Measurements from ENCODE around the gene AKAIN1.

AKAIN1 gene

DNA sequence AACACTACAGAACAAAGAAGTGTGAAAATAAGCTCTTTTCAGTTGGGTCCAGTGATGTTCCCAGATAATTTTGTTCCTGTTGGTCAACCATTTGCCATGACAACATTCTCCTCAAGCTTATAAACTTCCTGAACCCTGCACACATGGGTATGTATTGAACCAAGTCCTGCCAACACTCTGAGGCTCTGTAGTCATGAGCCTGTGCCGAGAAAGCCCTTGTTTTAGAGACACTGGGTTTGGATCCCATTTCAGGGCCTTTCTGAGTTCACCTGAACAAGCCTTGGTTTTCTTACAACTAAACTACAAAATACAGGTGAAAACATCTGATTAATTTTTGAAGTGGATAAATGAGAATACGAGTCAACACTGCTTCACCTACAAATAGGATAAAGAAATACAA, 38.5 kb downstream of the AKAIN1 start:
- TF ChIP-seq, protein P1, sequence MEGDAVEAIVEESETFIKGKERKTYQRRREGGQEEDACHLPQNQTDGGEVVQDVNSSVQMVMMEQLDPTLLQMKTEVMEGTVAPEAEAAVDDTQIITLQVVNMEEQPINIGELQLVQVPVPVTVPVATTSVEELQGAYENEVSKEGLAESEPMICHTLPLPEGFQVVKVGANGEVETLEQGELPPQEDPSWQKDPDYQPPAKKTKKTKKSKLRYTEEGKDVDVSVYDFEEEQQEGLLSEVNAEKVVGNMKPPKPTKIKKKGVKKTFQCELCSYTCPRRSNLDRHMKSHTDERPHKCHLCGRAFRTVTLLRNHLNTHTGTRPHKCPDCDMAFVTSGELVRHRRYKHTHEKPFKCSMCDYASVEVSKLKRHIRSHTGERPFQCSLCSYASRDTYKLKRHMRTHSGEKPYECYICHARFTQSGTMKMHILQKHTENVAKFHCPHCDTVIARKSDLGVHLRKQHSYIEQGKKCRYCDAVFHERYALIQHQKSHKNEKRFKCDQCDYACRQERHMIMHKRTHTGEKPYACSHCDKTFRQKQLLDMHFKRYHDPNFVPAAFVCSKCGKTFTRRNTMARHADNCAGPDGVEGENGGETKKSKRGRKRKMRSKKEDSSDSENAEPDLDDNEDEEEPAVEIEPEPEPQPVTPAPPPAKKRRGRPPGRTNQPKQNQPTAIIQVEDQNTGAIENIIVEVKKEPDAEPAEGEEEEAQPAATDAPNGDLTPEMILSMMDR (IDR thresholded peaks at IDR 0.05; ENCODE audit: low read depth, low read length), result no peak
- Histone ChIP-seq H3K4me3 (ENCODE audit: low read depth, low read length) (no peak overlapping the region), H3K36me3 (no peaks in the 10 kb centered on the region), H3K9me3 (no peaks in the 10 kb centered on the region), H3K27me3 (no peaks in the 10 kb centered on the region), H3K4me1 (no peaks in the 10 kb centered on the region)
- DNase-seq, result no peak

DNA sequence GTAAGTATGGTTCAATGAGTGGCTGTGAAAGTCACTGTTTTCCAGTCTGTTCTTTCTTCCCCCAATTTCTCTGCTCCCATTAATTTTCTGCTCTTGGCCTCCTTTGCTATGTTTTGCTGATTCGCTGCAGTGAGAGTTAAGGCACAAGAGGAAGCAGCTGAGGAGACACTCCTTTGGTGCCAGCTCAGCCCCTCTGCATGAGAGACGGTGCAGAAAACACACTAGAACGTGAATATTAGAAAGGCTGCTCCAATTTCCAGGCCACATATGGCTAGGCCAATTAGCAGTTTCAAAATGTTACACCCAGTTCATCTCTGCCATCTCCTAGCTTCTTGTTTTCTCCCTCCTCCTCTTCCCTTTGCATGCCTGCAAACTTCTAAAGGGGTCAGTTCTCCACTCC, 38.9 kb downstream of the AKAIN1 start:
- Histone ChIP-seq H3K36me3 (no peaks in the 10 kb centered on the region), H3K4me3 (ENCODE audit: low read depth, low read length) (no peak overlapping the region), H3K9me3 (no peaks in the 10 kb centered on the region), H3K27me3 (no peaks in the 10 kb centered on the region), H3K4me1 (no peaks in the 10 kb centered on the region)
- TF ChIP-seq, protein P1 (IDR thresholded peaks at IDR 0.05; ENCODE audit: low read depth, low read length), result no peak
- DNase-seq, result no peak

DNA sequence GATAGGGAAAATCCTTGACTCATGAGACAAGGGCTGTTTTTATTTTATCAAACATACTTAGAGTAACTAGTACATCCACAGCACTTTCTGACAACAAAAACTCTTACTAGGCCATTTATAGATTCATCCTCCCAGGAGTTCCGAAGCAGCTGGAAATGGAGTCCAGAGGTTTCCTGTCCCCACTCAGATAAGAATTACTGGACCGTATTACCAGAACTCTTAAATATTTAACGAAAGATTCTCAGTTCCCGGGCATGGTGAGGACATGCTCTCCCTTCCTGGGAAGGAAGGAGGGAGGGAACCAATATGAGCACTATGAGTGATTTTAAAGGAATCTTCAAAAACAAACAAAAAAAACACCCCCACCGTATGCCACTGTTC, 41.2 kb downstream of the AKAIN1 start:
- DNase-seq, result no peak
- no peak overlapping the region for H3K4me3 ChIP-seq (ENCODE audit: low read depth, low read length)
- TF ChIP-seq, protein P1 (IDR thresholded peaks at IDR 0.05; ENCODE audit: low read depth, low read length), result no peak
- H3K27me3 ChIP-seq, result no peaks in the 10 kb centered on the region
- H3K36me3 ChIP-seq, result no peaks in the 10 kb centered on the region
- no peaks in the 10 kb centered on the region for H3K9me3 ChIP-seq
- no peaks in the 10 kb centered on the region for H3K4me1 ChIP-seq

DNA sequence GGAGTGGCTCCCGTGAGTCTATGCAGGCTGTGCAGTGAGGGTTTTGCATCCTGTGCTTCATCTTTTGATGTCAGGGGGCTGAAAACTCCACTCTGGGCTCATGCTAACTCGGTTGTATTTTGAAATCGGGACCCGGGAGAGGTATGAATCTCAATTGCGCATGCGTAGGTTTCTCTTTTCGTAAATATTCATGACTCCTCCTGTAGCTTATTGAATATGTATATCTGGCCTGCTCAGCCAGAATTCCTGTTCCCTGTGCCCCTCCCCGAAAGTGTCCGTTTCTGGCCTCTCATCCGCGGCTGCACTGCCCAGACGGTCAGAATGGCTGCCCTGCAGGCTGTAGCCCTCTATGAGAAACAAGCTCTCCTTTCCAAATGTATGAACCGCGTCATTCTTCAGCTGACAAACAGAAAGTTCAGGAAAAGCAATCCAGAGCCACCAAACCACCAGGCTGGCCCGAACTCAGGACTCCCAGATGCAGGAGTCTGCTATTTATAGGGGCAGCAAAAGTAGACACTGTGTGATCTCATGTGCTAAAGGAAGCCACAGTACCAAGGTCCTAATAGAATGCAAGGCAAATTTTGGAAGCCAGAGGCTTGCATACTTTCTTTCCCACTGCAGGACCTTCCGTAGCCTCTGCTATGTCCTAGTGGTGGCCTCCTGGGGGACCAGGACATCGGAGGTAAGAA, 41.7 kb downstream of the AKAIN1 start:
- Histone ChIP-seq H3K9me3 (no peaks in the 10 kb centered on the region), H3K4me3 (ENCODE audit: low read depth, low read length) (no peak overlapping the region), H3K27me3 (no peaks in the 10 kb centered on the region), H3K36me3 (no peaks in the 10 kb centered on the region), H3K4me1 (no peaks in the 10 kb centered on the region)
- no peak for DNase-seq
- TF ChIP-seq, protein P1 (IDR thresholded peaks at IDR 0.05; ENCODE audit: low read depth, low read length), result no peak

DNA sequence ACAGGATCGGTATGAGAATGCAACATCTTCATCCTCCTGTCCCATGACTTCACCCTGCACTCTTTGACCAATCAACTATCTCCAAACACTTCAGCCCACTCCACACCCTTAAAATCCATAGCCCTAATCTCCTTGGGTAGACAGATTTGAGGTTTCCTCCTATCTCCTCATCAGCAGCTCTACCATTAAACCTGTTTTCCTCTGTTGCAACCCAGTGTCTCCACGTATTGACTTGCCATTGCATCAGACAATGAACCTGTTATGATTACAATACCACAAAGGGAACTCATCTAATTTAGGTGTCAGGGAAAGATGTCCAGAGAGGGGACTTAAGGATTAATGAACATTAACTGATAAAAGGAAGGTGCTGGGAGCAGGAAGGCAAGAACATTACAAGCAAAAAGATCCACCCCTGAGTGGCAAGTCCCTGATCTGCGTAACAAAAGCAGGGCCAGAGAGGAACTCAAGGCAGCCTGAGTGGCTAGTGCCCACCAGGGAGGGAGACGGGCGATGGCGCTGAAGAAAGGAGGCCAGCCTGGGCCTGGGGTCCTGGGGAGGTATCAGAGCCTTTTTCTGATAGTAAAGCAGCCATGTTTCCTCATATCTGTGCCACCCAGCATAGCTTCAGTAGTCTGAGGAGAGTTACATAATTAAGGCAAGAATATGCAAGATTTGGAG, 44.6 kb downstream of the AKAIN1 start:
- Histone ChIP-seq H3K27me3 (no peaks in the 10 kb centered on the region), H3K4me1 (no peaks in the 10 kb centered on the region), H3K36me3 (no peaks in the 10 kb centered on the region), H3K4me3 (ENCODE audit: low read depth, low read length) (no peak overlapping the region), H3K9me3 (no peaks in the 10 kb centered on the region)
- TF ChIP-seq, protein P1 (IDR thresholded peaks at IDR 0.05; ENCODE audit: low read depth, low read length), result no peak
- no peak for DNase-seq

DNA sequence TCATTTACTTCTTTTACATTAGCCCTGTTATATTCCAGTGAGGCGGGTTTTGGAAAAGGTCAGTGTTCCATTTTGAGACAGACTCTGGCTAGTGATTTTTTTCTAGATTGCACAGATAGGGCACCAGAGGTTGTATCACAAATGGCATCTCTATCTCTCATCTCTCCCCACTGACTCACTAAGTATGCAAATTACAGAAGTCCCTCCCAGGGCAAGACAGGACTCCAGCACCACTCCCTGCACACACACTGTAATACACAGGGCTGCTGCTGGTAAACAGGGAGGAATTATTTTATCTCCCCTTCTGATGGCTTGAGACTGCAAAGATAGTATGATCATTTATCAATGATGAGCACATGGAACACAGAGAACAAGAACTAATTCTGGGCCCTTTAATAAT, 46.2 kb downstream of the AKAIN1 start:
- Histone ChIP-seq H3K27me3 (no peaks in the 10 kb centered on the region), H3K4me3 (ENCODE audit: low read depth, low read length) (no peak overlapping the region), H3K36me3 (no peaks in the 10 kb centered on the region), H3K9me3 (no peaks in the 10 kb centered on the region), H3K4me1 (no peaks in the 10 kb centered on the region)
- TF ChIP-seq, protein P1 (IDR thresholded peaks at IDR 0.05; ENCODE audit: low read depth, low read length), result no peak
- no peak for DNase-seq
